Activated CD8-positive, alpha-beta memory T cell treated with anti-CD3 and anti-CD28 coated beads, Interleukin-2, amount 10 ng/mL, durations not matched to agents 7 days and 5 days (primary cell): Measurements from ENCODE around the gene LENG1. TPM values are rescaled to one million over a fixed set of nuclear protein-coding genes. Genes with fewer than 3 reads are reported as not detected.
"Not testable (repeated sequence)": the region's sequence is repeated elsewhere in the genome, so short reads cannot be mapped to it uniquely, and the experiment has no call there.

Experiments
- ATAC-seq: fragments of 150-1000 bp; cut with Tn5 transposase; one replicate; pipeline ENCODE4 v1.10.0; 2021; ENCODE audit warnings: moderate library complexity
- CTCF ChIA-PET: fragments of 350-600 bp; sonication (Branson Sonifier 250); formaldehyde crosslinking; loops from one replicate; lab custom pipeline; 2021; ENCODE audit warnings: antibody characterized with exemption; lab: Charles Lee
- DNase-seq: peaks from one replicate; pipeline ENCODE4 v3.0.0-alpha.2; 2020
- H3K27ac Mint-ChIP-seq: one replicate; pipeline ENCODE4 v1.8.0; 2021; ENCODE audit warnings: mild to moderate bottlenecking, mixed read lengths
- H3K27me3 Mint-ChIP-seq: one replicate; pipeline ENCODE4 v1.8.0; 2021; ENCODE audit warnings: mixed read lengths
- H3K36me3 Mint-ChIP-seq: one replicate; pipeline ENCODE4 v1.8.0; 2021; ENCODE audit warnings: mild to moderate bottlenecking, mixed read lengths
- H3K4me1 Mint-ChIP-seq: one replicate; pipeline ENCODE4 v1.8.0; 2021; ENCODE audit warnings: mixed read lengths
- H3K4me3 Mint-ChIP-seq: one replicate; pipeline ENCODE4 v1.8.0; 2021; ENCODE audit warnings: mild to moderate bottlenecking, moderate library complexity, mixed read lengths
- H3K9me3 Mint-ChIP-seq: one replicate; pipeline ENCODE4 v1.8.0; 2022; ENCODE audit warnings: low read depth, mixed read lengths
- total RNA-seq, 2 experiments: library from RNA; stranded (reverse); gene quantifications; one replicate each; pipeline ENCODE4 v1.2.3, GENCODE V29; 2021

LENG1 gene
- 1 to 10 TPM; 8.0 to 8.6 TPM for total RNA-seq

GRCh38 chr19:54159352-54160181, at the start of gene LENG1:
LENG1 (minus strand) TSS chr19:54159721; CDS start chr19:54159695, 26 bp downstream.
- H3K36me3 Mint-ChIP-seq, result peaks cover 15% of the 10 kb centered on the region
- CTCF ChIA-PET, result interaction anchor here (0.5 to 3.1 kb wide), 14 partner anchors 8 to 326 kb away, joined by 3 to 17 read pairs (median 3); partner anchors contain the start of genes CNOT3, LENG9, MBOAT7 and PRPF31
- DNase-seq (peak; percentile 100), ATAC-seq (peak; percentile 89)
- peak within 1 kb of the TSS; percentile 98 for H3K27ac Mint-ChIP-seq
- H3K4me3 Mint-ChIP-seq, result peak within 1 kb of the TSS; percentile 95
- no peaks in the 10 kb centered on the region for H3K9me3 Mint-ChIP-seq
- H3K27me3 Mint-ChIP-seq, result peaks cover 4% of the 10 kb centered on the region
- peaks cover 64% of the 10 kb centered on the region for H3K4me1 Mint-ChIP-seq

GRCh38 chr19:54208784-54209057, 49.2 kb upstream of the LENG1 start:
- no peaks in the 10 kb centered on the region for H3K9me3 Mint-ChIP-seq
- DNase-seq (no peak), ATAC-seq (no peak)
- H3K36me3 Mint-ChIP-seq, result peaks cover 55% of the 10 kb centered on the region
- CTCF ChIA-PET, result interaction anchor here (1.0 to 1.3 kb wide), 2 partner anchors 10 to 180 kb away, joined by 3 to 4 read pairs; no protein-coding TSS in a partner anchor
- peaks cover 75% of the 10 kb centered on the region for H3K4me1 Mint-ChIP-seq
- H3K4me3 Mint-ChIP-seq, result no peak overlapping the region
- no peaks in the 10 kb centered on the region for H3K27me3 Mint-ChIP-seq
- H3K27ac Mint-ChIP-seq, result no peak overlapping the region

GRCh38 chr19:54207983-54208783, 48.7 kb upstream of the LENG1 start:
- CTCF ChIA-PET, result interaction anchor here (1.0 to 1.3 kb wide), 3 partner anchors 9 to 181 kb away, joined by 3 to 4 read pairs (median 4); no protein-coding TSS in a partner anchor
- no peak for ATAC-seq
- peaks cover 59% of the 10 kb centered on the region for H3K36me3 Mint-ChIP-seq
- H3K27ac Mint-ChIP-seq, result peak overlapping the region; percentile 3
- peaks cover 81% of the 10 kb centered on the region for H3K4me1 Mint-ChIP-seq
- no peaks in the 10 kb centered on the region for H3K9me3 Mint-ChIP-seq
- no peak for DNase-seq
- H3K27me3 Mint-ChIP-seq, result no peaks in the 10 kb centered on the region
- H3K4me3 Mint-ChIP-seq, result no peak overlapping the region

- CTCF ChIA-PET, result interaction anchor here (1.0 to 1.3 kb wide), 3 partner anchors 9 to 181 kb away, joined by 3 to 4 read pairs (median 4); no protein-coding TSS in a partner anchor
- Mint-ChIP-seq H3K27me3 (no peaks in the 10 kb centered on the region), H3K27ac (peak overlapping the region; percentile 55), H3K4me3 (no peak overlapping the region), H3K9me3 (no peaks in the 10 kb centered on the region), H3K4me1 (peaks cover 86% of the 10 kb centered on the region), H3K36me3 (peaks cover 62% of the 10 kb centered on the region)
- ATAC-seq, result no peak
- DNase-seq, result no peak
Measured at GRCh38 chr19:54207676-54207982, 48.1 kb upstream of the LENG1 start.

GRCh38 chr19:54207193-54207592, 47.7 kb upstream of the LENG1 start:
- H3K36me3 Mint-ChIP-seq, result peaks cover 66% of the 10 kb centered on the region
- DNase-seq, H3K4me3 Mint-ChIP-seq, H3K27me3 Mint-ChIP-seq, H3K9me3 Mint-ChIP-seq, ATAC-seq, CTCF ChIA-PET: not testable (repeated sequence)
- peaks cover 91% of the 10 kb centered on the region for H3K4me1 Mint-ChIP-seq
- H3K27ac Mint-ChIP-seq, result peak overlapping the region; percentile 55

- CTCF ChIA-PET, result no interaction called here
- ATAC-seq (no peak), DNase-seq (no peak)
- Mint-ChIP-seq H3K9me3 (no peaks in the 10 kb centered on the region), H3K36me3 (peaks cover 70% of the 10 kb centered on the region), H3K4me1 (peaks cover 93% of the 10 kb centered on the region), H3K27ac (no peak overlapping the region), H3K4me3 (no peak overlapping the region), H3K27me3 (no peaks in the 10 kb centered on the region)
Measured at GRCh38 chr19:54206831-54207177, 47.3 kb upstream of the LENG1 start.

GRCh38 chr19:54206030-54206830, 46.7 kb upstream of the LENG1 start:
- Mint-ChIP-seq H3K4me3 (no peak overlapping the region), H3K27me3 (no peaks in the 10 kb centered on the region), H3K36me3 (peaks cover 75% of the 10 kb centered on the region), H3K9me3 (no peaks in the 10 kb centered on the region), H3K4me1 (peaks cover 93% of the 10 kb centered on the region), H3K27ac (no peak overlapping the region)
- CTCF ChIA-PET, result no interaction called here
- no peak for ATAC-seq
- DNase-seq, result no peak

GRCh38 chr19:54204767-54205468, 45.4 kb upstream of the LENG1 start:
- peaks cover 79% of the 10 kb centered on the region for H3K4me1 Mint-ChIP-seq
- H3K4me3 Mint-ChIP-seq, result peak overlapping the region; percentile 45
- no peaks in the 10 kb centered on the region for H3K9me3 Mint-ChIP-seq
- peaks cover 74% of the 10 kb centered on the region for H3K36me3 Mint-ChIP-seq
- CTCF ChIA-PET, result interaction anchor here (1.0 to 1.2 kb wide), 3 partner anchors 16 to 1097 kb away, joined by 3 to 4 read pairs (median 4); partner anchors contain the start of gene MBOAT7
- no peaks in the 10 kb centered on the region for H3K27me3 Mint-ChIP-seq
- no peak for DNase-seq
- no peak for ATAC-seq
- no peak overlapping the region for H3K27ac Mint-ChIP-seq

- no peaks in the 10 kb centered on the region for H3K9me3 Mint-ChIP-seq
- peak overlapping the region; percentile 47 for H3K27ac Mint-ChIP-seq
Measured at GRCh38 chr19:54203151-54203611, 43.7 kb upstream of the LENG1 start.

GRCh38 chr19:54201980-54202379, 42.5 kb upstream of the LENG1 start:
- ATAC-seq (no peak), DNase-seq (no peak)
- peak overlapping the region; percentile 99 for H3K27ac Mint-ChIP-seq
- no peaks in the 10 kb centered on the region for H3K9me3 Mint-ChIP-seq
- peaks cover 57% of the 10 kb centered on the region for H3K4me1 Mint-ChIP-seq
- no peaks in the 10 kb centered on the region for H3K27me3 Mint-ChIP-seq
- peak overlapping the region; percentile 88 for H3K4me3 Mint-ChIP-seq
- CTCF ChIA-PET, result interaction anchor here (1.1 kb wide), 1 partner anchor 13 kb away, joined by 3 read pairs; the partner anchor contains the start of gene MBOAT7
- peaks cover 59% of the 10 kb centered on the region for H3K36me3 Mint-ChIP-seq

More at GRCh38 chr19:54203151-54203611, 43.7 kb upstream of the LENG1 start:
- peak overlapping the region; percentile 88 for H3K4me3 Mint-ChIP-seq
- peaks cover 67% of the 10 kb centered on the region for H3K4me1 Mint-ChIP-seq
- peaks cover 69% of the 10 kb centered on the region for H3K36me3 Mint-ChIP-seq
- no peak for DNase-seq
- no peaks in the 10 kb centered on the region for H3K27me3 Mint-ChIP-seq
- CTCF ChIA-PET, result interaction anchor here (1.1 kb wide), 1 partner anchor 14 kb away, joined by 3 read pairs; the partner anchor contains the start of gene MBOAT7
- no peak for ATAC-seq

GRCh38 chr19:54201172-54201701, 41.7 kb upstream of the LENG1 start:
- peaks cover 52% of the 10 kb centered on the region for H3K36me3 Mint-ChIP-seq
- peak overlapping the region; percentile 88 for H3K4me3 Mint-ChIP-seq
- H3K27me3 Mint-ChIP-seq, result no peaks in the 10 kb centered on the region
- DNase-seq, result peak; percentile 55
- H3K9me3 Mint-ChIP-seq, result no peaks in the 10 kb centered on the region
- H3K27ac Mint-ChIP-seq, result peak overlapping the region; percentile 99
- no peak for ATAC-seq
- H3K4me1 Mint-ChIP-seq, result peaks cover 50% of the 10 kb centered on the region
- CTCF ChIA-PET, result interaction anchor here (0.8 to 3.3 kb wide), 4 partner anchors 9 to 42 kb away, joined by 3 to 33 read pairs (median 6); partner anchors contain the start of genes LENG1, MBOAT7 and TSEN34

- H3K9me3 Mint-ChIP-seq, result no peaks in the 10 kb centered on the region
- ATAC-seq (no peak), DNase-seq (no peak)
- H3K4me3 Mint-ChIP-seq, result peak overlapping the region; percentile 63
- no peaks in the 10 kb centered on the region for H3K27me3 Mint-ChIP-seq
- H3K4me1 Mint-ChIP-seq, result peaks cover 32% of the 10 kb centered on the region
- peak overlapping the region; percentile 11 for H3K27ac Mint-ChIP-seq
- peaks cover 40% of the 10 kb centered on the region for H3K36me3 Mint-ChIP-seq
- CTCF ChIA-PET, result interaction anchor here (1.1 to 3.3 kb wide), 2 partner anchors 9 kb away, joined by 4 to 33 read pairs; partner anchors contain the start of genes MBOAT7 and TSEN34
Measured at GRCh38 chr19:54199401-54199800, 39.9 kb upstream of the LENG1 start.
